Right lobe of liver (tissue), 6 donors: ENCODE results near the gene GABRB2. TPM values are rescaled to one million over a fixed set of nuclear protein-coding genes. Genes with fewer than 3 reads are reported as not detected.

Source experiments
- ATAC-seq, 4 donors: fragments of 200-7000 bp; cut with Tn5 transposase; one replicate each; pipeline ENCODE4 v1.9.1; 2020; ENCODE audit warnings: mild to moderate bottlenecking in 4 of 4, moderate library complexity in 4 of 4
- DNase-seq, 3 donors: peaks; one replicate each; pipeline ENCODE4 v3.0.0-alpha.2; 2020
- H3K27ac ChIP-seq, 3 donors: fragments of 200-600 bp; one replicate each; pipeline ENCODE4 v1.8.0; 2022
- H3K27me3 ChIP-seq, 2 donors: fragments of 200-600 bp; one replicate each; pipeline ENCODE4 v1.8.0; 2022
- H3K36me3 ChIP-seq, 4 donors: fragments of 200-600 bp; sonication (generic) in 1 of 4; one replicate each; pipeline versions ENCODE4 v1.5.1 to v1.8.0; 2017 to 2022; ENCODE audit warnings: control low read depth in 1 of 4
- H3K4me1 ChIP-seq, 4 donors: fragments of 200-600 bp; sonication (generic) in 1 of 4; one replicate each; pipeline versions ENCODE4 v1.5.1 to v1.8.0; 2017 to 2022; ENCODE audit warnings: control low read depth in 1 of 4
- H3K4me3 ChIP-seq, 3 donors: fragments of 200-600 bp; one replicate each; pipeline ENCODE4 v1.8.0; 2022
- H3K9me3 ChIP-seq, 4 donors: fragments of 200-600 bp; sonication (generic) in 1 of 4; one replicate each; pipeline versions ENCODE4 v1.5.1 to v1.8.0; 2017 to 2022; ENCODE audit warnings: control low read depth in 1 of 4
- CTCF ChIP-seq, 4 donors: fragments of 200-600 bp in 3 of 4; fragments of 450-650 bp in 1 of 4; IDR thresholded peaks; one replicate each; pipeline versions ENCODE4 v1.5.1 to v1.8.0; 2016 to 2022; ENCODE audit warnings: antibody characterized with exemption in 4 of 4, mild to moderate bottlenecking in 2 of 4
- POLR2A ChIP-seq: fragments of 450-650 bp; IDR thresholded peaks from one replicate; pipeline ENCODE4 v1.6.1; 2017; ENCODE audit warnings: antibody characterized with exemption, mild to moderate bottlenecking
- WGBS: methylation state at CpG from one replicate; pipeline ENCODE4 v1.1.6; 2018; ENCODE audit warnings: low coverage, low lambda C conversion rate; ENCODE audit not compliant: insufficient coverage; ENCODE audit errors: missing lambda C conversion rate; 5-methylcytosine and 5-hydroxymethylcytosine counted together
- intact Hi-C, 2 donors: fragments of 100-400 bp; cut with DNase I; formaldehyde crosslinking; loops; one replicate each; pipeline versions ENCODE4 v1.11.2 to v1.14.1; 2022
- total RNA-seq, 6 experiments: library from RNA; depleted of rRNA in 2 of 6; stranded (reverse); fragments of >200 nt in 2 of 6; fragmentation: NEBNext Ultra II Directional in 3 of 6; extraction: Animal tissue kit (Norgen Biotek cat#: 25700) in 3 of 6; gene quantifications; one replicate each; pipeline versions ENCODE4 v1.1.0 to v1.2.4, GENCODE V29; 2016 to 2023
- donor health status: DM: no; HTN: yes; CAD: no.
- donor health status: DM: no; HTN: no; CAD: no.
- donor health status: DM: no; HTN: no; CAD: no.
- donor health status: DM: no; HTN: yes; CAD: no.
- donor health status: DM: no; HTN: yes; CAD: no.

Gene GABRB2
- total RNA-seq, 6 experiments from 2014 or later: not detected

GRCh38 chr5:161406880-161407279 is 139.6 kb downstream of the GABRB2 start:
- H3K4me1 ChIP-seq: no peaks in the 10 kb centered on the region
- no peak for DNase-seq
- no peak overlapping the region for H3K27ac ChIP-seq
- TF ChIP-seq CTCF (IDR thresholded peaks at IDR 0.05): no peak
- no peak for TF ChIP-seq POLR2A
- no peak for ATAC-seq
- intact Hi-C loops: no loop called here
- no peaks in the 10 kb centered on the region for H3K27me3 ChIP-seq
- WGBS: 10% methylated on average over 3 of the region's 3 CpGs
- H3K36me3 ChIP-seq: no peaks in the 10 kb centered on the region
- no peaks in the 10 kb centered on the region for H3K9me3 ChIP-seq
- no peak overlapping the region for H3K4me3 ChIP-seq

GRCh38 chr5:161403996-161404395 is 142.5 kb downstream of the GABRB2 start:
- H3K4me3 ChIP-seq: no peak overlapping the region
- intact Hi-C loops: no loop called here
- no peaks in the 10 kb centered on the region for H3K9me3 ChIP-seq
- H3K4me1 ChIP-seq: no peaks in the 10 kb centered on the region
- DNase-seq (no peak), ATAC-seq (no peak)
- TF ChIP-seq POLR2A: no peak
- no peak for TF ChIP-seq CTCF (IDR thresholded peaks at IDR 0.05)
- WGBS: 19% methylated on average over 1 of the region's 1 CpG
- no peaks in the 10 kb centered on the region for H3K36me3 ChIP-seq
- no peaks in the 10 kb centered on the region for H3K27me3 ChIP-seq
- no peak overlapping the region for H3K27ac ChIP-seq

GRCh38 chr5:161403121-161403520 is 143.4 kb downstream of the GABRB2 start:
- intact Hi-C loops: no loop called here
- TF ChIP-seq POLR2A (no peak), CTCF (IDR thresholded peaks at IDR 0.05) (no peak)
- DNase-seq (no peak), ATAC-seq (no peak)
- H3K27ac ChIP-seq: no peak overlapping the region
- H3K27me3 ChIP-seq: no peaks in the 10 kb centered on the region
- no peaks in the 10 kb centered on the region for H3K4me1 ChIP-seq
- H3K36me3 ChIP-seq: no peaks in the 10 kb centered on the region
- WGBS: 28% methylated on average over 2 of the region's 2 CpGs
- H3K9me3 ChIP-seq: no peaks in the 10 kb centered on the region
- H3K4me3 ChIP-seq: no peak overlapping the region

- Histone ChIP-seq H3K4me1 (no peaks in the 10 kb centered on the region), H3K27ac (no peak overlapping the region), H3K9me3 (no peaks in the 10 kb centered on the region), H3K4me3 (no peak overlapping the region), H3K36me3 (no peaks in the 10 kb centered on the region), H3K27me3 (no peaks in the 10 kb centered on the region)
- intact Hi-C loops: no loop called here
- WGBS: 32% methylated on average over 4 of the region's 4 CpGs
- DNase-seq: no peak
- ATAC-seq: no peak
- TF ChIP-seq POLR2A (no peak), CTCF (IDR thresholded peaks at IDR 0.05) (no peak)
Measured at GRCh38 chr5:161400583-161400982, 145.9 kb downstream of the GABRB2 start.

- no peak for ATAC-seq
- intact Hi-C loops: no loop called here
- Histone ChIP-seq H3K27me3 (no peaks in the 10 kb centered on the region), H3K36me3 (no peaks in the 10 kb centered on the region), H3K4me3 (no peak overlapping the region), H3K4me1 (no peaks in the 10 kb centered on the region), H3K9me3 (no peaks in the 10 kb centered on the region), H3K27ac (no peak overlapping the region)
- TF ChIP-seq CTCF (IDR thresholded peaks at IDR 0.05): no peak
- no peak for TF ChIP-seq POLR2A
- 43% methylated on average over 6 of the region's 6 CpGs for WGBS
- no peak for DNase-seq
Measured at GRCh38 chr5:161399996-161400562, 146.4 kb downstream of the GABRB2 start.
